DMS 273 (cell line): ENCODE data around the gene GIMAP8.
"Not testable (repeated sequence)": the region's sequence is repeated elsewhere in the genome, so short reads cannot be mapped to it uniquely, and the experiment has no call there.

ENCODE experiments used
- DNase-seq: peaks from one replicate; lab custom pipeline; 2025; ENCODE audit not compliant: unreplicated experiment; lab: John Stamatoyannopoulos, UW

GIMAP8 gene

GRCh38 chr7:150463461-150463860, 13.0 kb downstream of the GIMAP8 start:
- no peak for DNase-seq

DNA sequence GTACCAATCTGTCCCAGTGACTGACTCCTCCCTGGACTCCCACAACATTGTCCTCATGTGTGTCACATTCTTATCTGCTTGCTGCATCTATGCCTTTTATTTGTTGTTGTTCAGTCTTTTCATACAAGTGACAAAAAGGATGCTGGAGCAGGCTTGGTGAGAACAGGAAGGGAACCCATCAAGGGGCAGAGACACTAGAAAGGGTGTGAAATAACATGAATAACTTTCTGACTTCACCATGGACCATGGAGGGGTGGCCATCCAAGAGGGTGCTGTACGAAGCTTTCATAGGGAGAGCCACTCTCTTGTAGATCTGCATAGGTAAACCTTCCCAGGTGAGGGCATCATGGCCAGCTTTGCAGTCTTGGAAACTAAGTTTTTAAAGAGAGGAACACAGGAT, 14.5 kb downstream of the GIMAP8 start:
- no peak for DNase-seq

DNA sequence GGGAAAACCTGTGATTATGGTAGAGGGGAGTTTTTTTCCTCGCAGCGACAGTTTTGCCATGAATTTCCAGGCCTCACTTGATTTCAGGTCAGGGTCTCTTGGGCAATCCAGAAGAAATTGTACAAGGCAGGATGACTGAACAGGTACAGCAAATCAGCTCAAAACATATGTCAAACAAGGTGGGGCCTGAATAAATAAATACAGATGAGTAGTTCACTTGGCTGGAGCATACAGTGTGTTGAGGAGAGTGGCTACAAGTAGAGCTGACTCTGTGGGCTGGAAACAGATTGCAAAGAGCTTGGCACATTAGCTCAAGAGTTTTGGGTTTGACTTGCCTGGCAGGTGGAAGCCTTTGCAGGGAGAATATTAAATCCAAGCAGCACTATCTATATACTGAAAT, 15.0 kb downstream of the GIMAP8 start:
- no peak for DNase-seq

DNA sequence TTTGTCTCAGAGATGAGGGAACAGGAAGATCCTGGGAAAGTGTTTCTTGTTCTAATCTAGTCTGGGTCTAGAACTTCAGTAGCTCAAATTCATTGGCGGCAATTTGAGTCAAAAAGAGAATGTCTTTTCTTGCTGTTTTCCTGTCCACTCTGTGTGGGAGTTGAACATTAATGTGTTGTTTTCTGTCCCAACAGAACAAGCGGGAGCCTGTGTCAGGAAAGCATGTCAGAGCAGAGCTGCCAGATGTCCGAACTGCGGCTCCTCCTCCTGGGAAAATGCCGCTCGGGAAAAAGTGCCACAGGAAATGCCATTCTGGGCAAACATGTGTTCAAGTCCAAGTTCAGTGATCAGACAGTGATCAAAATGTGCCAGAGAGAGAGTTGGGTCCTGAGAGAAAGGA, 16.0 kb downstream of the GIMAP8 start:
- no peak for DNase-seq

DNA sequence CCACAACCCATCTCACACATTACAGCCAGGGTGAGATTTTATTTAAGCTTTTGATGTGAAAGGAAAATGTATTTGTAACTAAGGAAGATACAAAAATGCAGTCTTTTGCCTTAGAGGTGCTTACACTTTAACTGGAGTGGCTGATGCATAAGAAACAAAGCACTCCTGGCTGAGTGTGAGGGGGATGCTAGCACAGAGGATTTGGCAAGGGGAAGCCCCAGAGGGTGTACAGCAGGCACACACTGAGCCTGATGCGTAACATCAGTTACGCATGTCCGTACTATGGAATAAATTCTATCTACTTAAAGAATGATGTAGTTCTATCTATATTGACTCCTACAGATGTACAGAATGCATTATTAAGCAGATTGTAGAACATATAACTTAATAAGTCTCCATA, 17.8 kb downstream of the GIMAP8 start:
- no peak for DNase-seq

GRCh38 chr7:150471886-150472285, 21.5 kb downstream of the GIMAP8 start:
- no peak for DNase-seq

GRCh38 chr7:150473902-150474301, 23.5 kb downstream of the GIMAP8 start:
- DNase-seq, result no peak

DNA sequence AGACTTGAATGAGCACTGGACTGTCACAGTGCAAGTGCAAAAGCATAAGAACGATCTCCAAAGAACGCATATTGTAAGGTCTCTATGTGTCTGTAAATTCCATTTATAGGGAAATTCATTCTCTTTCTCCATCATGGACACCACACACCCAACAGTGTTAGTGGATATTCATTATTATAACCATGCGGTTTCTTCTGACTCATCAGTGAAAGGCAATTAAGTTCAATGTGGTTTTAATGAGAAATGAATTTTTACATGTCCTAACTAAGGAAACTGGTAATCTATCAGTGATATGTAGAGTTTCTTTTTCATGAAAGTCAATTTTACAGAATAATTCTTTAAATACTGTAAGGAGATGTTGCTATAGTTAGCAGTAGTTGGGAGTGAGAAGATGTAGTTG, 25.9 kb downstream of the GIMAP8 start:
- no peak for DNase-seq

GRCh38 chr7:150476819-150477631, 26.6 kb downstream of the GIMAP8 start:
- no peak for DNase-seq

GRCh38 chr7:150479023-150479716, 28.7 kb downstream of the GIMAP8 start:
- no peak for DNase-seq

DNA sequence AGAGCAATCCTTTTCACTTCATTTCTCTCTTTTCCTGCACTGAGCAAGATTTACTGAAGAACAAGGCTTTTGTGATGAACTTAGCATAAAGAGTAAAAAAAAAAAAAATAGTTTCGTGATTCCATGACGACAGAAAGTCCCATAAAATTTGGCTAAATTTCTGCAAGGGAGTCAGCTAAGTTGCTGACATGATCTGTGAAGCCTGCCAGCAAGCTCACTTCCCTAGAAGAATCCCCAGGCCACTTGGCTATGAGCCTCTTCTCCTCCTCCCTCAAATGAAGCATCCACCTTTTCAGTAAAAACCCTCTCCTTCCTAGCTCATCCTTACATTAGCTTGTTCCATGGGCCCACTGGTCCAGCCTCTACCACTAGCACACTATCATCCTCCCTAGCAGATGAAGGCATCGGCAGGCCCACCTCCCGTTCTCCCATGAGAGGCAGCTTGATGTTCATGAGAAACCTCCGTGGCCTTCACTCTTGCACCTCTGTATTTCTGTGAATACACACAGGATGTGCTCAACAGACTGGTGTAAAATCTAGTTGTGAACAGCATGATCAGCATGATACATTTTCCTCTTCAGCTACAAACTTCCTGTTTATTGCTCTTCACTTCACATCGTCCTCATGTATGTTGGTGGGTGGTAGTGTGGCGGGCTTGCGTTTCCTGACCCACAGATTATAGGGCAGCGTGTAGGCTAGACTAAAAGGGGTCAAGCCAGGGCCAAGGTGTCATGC, 30.9 kb downstream of the GIMAP8 start:
- no peak for DNase-seq

DNA sequence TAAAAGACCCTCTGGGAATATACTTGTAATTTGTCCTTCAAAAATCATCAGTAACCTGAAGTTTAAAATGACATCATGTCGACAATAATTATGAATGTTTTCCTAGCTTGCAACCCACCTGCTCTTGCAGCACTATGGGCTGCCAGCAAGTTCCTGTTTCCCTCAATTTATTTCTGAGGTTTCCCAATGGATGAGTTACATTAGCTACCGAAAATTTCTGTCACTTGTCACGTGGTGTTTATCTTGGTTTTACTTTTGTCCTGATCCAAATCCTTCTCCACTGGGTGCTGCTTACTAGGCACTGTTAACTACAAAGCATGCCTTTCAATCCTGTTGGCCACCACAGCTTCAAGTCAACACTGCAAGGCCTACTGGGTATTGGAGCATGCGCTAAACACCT, 31.5 kb downstream of the GIMAP8 start:
- no peak for DNase-seq

- not testable (repeated sequence) for DNase-seq
Measured at GRCh38 chr7:150483514-150483913, 33.1 kb downstream of the GIMAP8 start.

- not testable (repeated sequence) for DNase-seq
Measured at GRCh38 chr7:150484071-150484470, 33.6 kb downstream of the GIMAP8 start.

GRCh38 chr7:150487625-150488024, 37.2 kb downstream of the GIMAP8 start:
- no peak for DNase-seq

- no peak for DNase-seq
Measured at GRCh38 chr7:150489782-150490181, 39.4 kb downstream of the GIMAP8 start.

DNA sequence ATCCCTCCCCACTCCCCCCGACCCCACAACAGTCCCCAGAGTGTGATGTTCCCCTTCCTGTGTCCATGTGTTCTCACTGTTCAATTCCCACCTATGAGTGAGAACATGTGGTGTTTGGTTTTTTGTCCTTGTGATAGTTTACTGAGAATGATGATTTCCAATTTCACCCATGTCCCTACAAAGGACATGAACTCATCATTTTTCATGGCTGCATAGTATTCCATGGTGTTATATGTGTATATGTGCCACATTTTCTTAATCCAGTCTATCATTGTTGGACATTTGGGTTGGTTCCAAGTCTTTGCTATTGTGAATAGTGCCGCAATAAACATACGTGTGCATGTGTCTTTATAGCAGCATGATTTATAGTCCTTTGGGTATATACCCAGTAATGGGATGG, 43.0 kb downstream of the GIMAP8 start:
- DNase-seq, result not testable (repeated sequence)

DNA sequence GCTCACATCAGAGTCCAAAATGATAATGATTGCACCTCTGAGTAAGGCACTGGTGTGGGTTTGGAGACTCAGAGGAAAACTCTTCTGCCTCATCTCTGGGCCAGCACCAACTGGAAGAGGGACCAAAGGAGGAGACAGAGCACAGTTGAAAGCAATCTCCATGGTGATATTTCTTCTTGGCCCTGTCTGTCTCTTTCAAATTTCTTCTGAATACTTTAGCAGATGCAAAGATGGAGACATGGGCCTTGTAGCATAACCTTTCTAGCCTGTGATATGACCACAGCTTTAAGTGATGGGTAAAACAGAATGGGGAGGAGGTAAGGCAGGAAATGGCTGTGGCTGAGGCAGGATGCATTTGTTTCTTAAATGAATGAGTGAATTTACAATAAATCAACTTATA, 52.1 kb downstream of the GIMAP8 start:
- no peak for DNase-seq

GRCh38 chr7:150503155-150503554, 52.7 kb downstream of the GIMAP8 start:
- no peak for DNase-seq

- DNase-seq, result no peak
Measured at GRCh38 chr7:150503581-150503980, 53.2 kb downstream of the GIMAP8 start.

DNA sequence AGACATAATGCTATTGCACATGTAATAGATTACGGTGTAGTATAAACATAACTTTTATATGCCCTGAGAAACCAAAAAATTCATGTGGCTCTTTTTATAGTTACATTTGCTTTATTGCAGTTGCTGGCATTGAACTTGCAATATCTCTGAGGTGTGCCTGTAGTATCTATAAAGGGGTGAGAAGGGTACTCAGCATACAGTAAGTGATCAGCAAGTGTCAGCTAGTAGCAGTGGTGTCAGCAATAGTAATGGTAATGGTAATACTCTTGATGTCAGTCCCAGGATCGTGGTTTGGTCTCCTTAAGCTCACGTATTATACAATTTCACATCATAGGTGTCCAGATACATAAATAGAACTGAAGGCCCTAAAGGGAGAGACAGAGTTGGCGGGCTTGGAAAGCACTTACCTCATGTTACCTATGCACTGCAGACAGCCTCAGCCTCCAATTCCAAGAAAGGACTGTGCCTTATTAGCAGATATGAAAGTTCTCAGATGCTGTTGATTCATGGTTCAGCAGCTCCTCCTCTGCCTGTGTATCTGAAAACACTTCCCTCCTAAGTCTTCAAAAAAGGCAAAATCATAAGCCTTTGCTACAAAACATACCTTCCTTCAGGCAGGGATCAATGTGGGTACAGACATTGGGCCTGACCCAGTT, 57.6 kb downstream of the GIMAP8 start:
- no peak for DNase-seq
